ENCODE measurements around the gene ETFBKMT.
A peak's percentile ranks its signal among the peaks of the same experiment; 100 is the strongest.
"Not testable (repeated sequence)": the region's sequence is repeated elsewhere in the genome, so short reads cannot be mapped to it uniquely, and the experiment has no call there.

Gene ETFBKMT

GRCh38 chr12:31655792-31656191 is 3.7 kb upstream of the ETFBKMT start:
- no peak overlapping the region for H3K4me3 ChIP-seq (ENCODE audit: low read depth, low read length)
- TF ChIP-seq, protein P1, sequence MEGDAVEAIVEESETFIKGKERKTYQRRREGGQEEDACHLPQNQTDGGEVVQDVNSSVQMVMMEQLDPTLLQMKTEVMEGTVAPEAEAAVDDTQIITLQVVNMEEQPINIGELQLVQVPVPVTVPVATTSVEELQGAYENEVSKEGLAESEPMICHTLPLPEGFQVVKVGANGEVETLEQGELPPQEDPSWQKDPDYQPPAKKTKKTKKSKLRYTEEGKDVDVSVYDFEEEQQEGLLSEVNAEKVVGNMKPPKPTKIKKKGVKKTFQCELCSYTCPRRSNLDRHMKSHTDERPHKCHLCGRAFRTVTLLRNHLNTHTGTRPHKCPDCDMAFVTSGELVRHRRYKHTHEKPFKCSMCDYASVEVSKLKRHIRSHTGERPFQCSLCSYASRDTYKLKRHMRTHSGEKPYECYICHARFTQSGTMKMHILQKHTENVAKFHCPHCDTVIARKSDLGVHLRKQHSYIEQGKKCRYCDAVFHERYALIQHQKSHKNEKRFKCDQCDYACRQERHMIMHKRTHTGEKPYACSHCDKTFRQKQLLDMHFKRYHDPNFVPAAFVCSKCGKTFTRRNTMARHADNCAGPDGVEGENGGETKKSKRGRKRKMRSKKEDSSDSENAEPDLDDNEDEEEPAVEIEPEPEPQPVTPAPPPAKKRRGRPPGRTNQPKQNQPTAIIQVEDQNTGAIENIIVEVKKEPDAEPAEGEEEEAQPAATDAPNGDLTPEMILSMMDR (IDR thresholded peaks at IDR 0.05; ENCODE audit: insufficient read depth, low read depth, low read length, missing control alignments): no peak
- no peak for DNase-seq (ENCODE audit: low read depth)

DNA sequence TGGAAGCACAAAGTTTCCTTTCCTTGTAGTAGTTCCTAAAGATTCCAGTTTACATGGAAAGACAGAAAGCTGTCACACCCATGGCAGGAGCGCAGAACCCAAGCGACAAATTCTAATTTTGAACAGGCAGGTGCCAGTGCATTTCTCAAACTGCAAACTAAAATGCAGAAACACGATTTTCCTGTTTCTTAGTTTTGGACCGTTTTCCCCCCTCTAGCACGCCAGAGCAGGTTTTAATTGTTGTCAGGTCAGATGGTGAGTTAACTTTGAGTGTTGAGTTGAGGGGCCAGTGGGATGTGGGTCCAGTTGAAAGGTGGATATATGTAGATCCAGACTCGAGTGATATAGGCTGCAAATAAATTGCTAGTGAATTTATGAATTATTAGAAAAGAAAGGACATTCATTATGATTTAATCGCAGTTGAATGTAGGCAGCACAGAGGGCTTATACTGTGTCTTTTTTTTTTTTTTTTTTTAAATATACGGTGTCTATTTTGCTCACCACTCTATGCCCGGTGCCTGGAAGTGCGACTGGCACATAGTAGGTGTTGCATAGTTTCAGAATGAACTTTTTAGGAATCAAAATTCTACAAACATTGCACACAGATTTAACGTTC is 909 bp upstream of the ETFBKMT start:
- no peak for DNase-seq (ENCODE audit: low read depth)

GRCh38 chr12:31662176-31662849 is 2.8 kb downstream of the ETFBKMT start:
- TF ChIP-seq, protein P1 (IDR thresholded peaks at IDR 0.05; ENCODE audit: insufficient read depth, low read depth, low read length, missing control alignments): no peak
- no peak overlapping the region for H3K4me3 ChIP-seq (ENCODE audit: low read depth, low read length)
- peak; percentile 76 for DNase-seq (ENCODE audit: low read depth)

More for the DNA sequence above, 909 bp upstream of the ETFBKMT start:
- TF ChIP-seq, protein P1 (IDR thresholded peaks at IDR 0.05; ENCODE audit: insufficient read depth, low read depth, low read length, missing control alignments): no peak
- peak overlapping the region; percentile 92 for H3K4me3 ChIP-seq (ENCODE audit: low read depth, low read length)

GRCh38 chr12:31663576-31663975 is 4.1 kb downstream of the ETFBKMT start:
- H3K4me3 ChIP-seq (ENCODE audit: low read depth, low read length): no peak overlapping the region
- TF ChIP-seq, protein P1 (IDR thresholded peaks at IDR 0.05; ENCODE audit: insufficient read depth, low read depth, low read length, missing control alignments): no peak
- DNase-seq (ENCODE audit: low read depth): no peak

- no peak for DNase-seq (ENCODE audit: low read depth)
- H3K4me3 ChIP-seq (ENCODE audit: low read depth, low read length): no peak overlapping the region
- TF ChIP-seq, protein P1 (IDR thresholded peaks at IDR 0.05; ENCODE audit: insufficient read depth, low read depth, low read length, missing control alignments): no peak
Observed at GRCh38 chr12:31664038-31664437, 4.5 kb downstream of the ETFBKMT start.

- TF ChIP-seq, protein P1 (IDR thresholded peaks at IDR 0.05; ENCODE audit: insufficient read depth, low read depth, low read length, missing control alignments): no peak
- DNase-seq (ENCODE audit: low read depth): no peak
- H3K4me3 ChIP-seq (ENCODE audit: low read depth, low read length): no peak overlapping the region
Observed at GRCh38 chr12:31669020-31669419, 9.5 kb downstream of the ETFBKMT start.

GRCh38 chr12:31669582-31669981 is 10.1 kb downstream of the ETFBKMT start:
- not testable (repeated sequence) for H3K4me3 ChIP-seq (ENCODE audit: low read depth, low read length); DNase-seq (ENCODE audit: low read depth)

All from GM12865 (cell line).